HG03432 (cell line): ENCODE measurements around the gene ATAD3C.
"Not testable (repeated sequence)": the region's sequence is repeated elsewhere in the genome, so short reads cannot be mapped to it uniquely, and the experiment has no call there.

Experiments used
- ATAC-seq: cut with Tn5 transposase; IDR thresholded peaks from one replicate; pipeline ENCODE4 v1.9.1; 2021; ENCODE audit warnings: mild to moderate bottlenecking, moderate library complexity; ENCODE audit not compliant: unreplicated experiment

Gene ATAD3C

DNA sequence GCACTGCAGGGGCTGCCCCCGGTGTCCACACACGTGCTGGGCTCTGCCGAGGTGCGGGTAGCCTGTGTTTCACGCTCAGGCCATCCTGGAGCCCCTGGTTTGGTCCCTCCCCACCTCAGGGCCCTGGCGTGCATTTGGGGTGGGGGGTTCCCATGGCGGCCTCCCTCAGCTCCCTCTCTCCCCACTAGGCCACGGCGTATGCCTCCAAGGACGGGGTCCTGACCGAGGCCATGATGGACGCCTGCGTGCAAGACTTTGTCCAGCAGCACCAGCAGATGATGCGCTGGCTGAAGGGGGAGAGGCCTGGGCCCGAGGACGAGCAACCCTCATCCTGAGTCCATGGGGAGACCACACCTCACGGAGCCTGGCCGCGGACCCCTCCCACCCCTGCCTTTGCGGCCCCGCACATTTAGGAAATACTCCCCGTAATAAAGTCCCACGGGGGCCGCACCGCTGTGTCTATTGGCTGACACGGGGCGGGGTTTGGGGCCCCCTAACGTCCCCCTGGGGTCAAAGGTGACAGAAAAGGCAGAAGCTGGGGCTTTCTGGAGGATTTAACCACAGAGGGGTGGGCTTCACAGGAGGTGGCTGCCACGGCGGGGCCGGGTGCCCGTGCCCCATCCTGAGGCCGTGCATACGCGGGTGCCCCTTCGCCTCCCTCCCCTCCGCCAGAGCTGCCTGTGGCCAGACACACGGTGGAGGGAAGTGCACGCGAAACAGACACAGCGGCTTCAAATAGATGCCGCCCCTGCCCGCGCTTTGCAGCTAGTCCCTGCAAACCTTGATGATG lies 18.9 kb downstream of the ATAD3C start:
- not testable (repeated sequence) for ATAC-seq

DNA sequence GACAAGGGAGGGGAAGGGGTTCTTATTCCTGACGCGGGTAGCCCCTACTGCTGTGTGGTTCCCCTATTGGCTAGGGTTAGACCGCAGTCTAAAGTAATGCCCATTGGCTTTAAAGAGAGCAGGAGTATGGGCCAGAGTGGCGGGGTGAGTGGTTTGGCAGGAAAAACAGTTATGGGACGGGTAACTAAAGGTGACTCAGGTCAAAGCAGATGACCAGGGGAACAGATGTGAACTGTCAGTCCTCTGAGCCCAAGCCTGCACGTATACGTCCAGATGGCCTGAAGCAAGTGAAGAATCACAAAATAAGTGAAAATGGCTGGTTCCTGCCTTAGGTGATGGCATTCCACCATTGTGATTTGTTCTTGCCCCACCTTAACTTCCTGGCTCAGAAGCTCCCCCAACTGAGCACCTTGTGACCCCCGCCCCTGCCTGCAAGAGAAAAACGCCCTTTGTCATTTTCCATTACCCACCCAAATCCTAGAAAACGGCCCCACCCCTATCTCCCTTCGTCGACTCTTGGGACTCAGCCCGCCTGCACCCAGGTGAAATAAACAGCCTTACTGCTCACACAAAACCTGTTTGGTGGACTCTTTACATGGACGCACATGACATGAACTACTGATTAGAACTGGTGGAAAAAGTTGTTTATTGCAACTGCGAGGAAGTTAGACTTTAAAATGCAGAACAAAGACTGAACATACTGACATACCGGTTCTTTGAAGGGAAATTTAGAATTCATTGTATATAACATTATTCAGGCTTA lies 21.3 kb downstream of the ATAD3C start:
- ATAC-seq, result no peak

DNA sequence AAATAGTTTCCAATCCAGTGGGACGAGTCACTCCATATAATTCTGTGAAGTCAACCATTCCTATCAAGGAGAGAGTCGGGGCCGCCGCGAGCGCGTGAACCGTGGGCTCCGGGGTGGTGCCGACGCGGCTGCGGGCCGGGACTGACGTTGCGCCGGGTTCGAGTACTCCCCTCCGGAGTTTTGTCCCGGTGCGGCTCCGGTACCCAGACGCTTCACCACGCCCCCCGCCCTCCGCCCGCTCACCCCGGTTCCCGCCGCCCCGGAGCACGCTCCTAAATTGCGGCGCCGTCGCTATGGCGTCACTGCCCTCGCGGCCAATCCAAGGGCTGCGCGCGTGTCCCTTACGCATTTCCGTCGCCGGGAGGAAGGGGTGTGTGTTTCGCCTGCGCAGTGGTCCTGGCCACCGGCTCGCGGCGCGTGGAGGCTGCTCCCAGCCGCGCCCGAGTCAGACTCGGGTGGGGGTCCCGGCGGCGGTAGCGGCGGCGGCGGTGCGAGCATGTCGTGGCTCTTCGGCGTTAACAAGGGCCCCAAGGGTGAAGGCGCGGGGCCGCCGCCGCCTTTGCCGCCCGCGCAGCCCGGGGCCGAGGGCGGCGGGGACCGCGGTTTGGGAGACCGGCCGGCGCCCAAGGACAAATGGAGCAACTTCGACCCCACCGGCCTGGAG lies 22.0 kb downstream of the ATAD3C start, which contains the start of gene ATAD3B:
TSS of gene ATAD3B (plus strand) at position 377 of the 664 bp plus-strand sequence. CDS start at position 497, 120 bp downstream.
- ATAC-seq, result peak; percentile 93

DNA sequence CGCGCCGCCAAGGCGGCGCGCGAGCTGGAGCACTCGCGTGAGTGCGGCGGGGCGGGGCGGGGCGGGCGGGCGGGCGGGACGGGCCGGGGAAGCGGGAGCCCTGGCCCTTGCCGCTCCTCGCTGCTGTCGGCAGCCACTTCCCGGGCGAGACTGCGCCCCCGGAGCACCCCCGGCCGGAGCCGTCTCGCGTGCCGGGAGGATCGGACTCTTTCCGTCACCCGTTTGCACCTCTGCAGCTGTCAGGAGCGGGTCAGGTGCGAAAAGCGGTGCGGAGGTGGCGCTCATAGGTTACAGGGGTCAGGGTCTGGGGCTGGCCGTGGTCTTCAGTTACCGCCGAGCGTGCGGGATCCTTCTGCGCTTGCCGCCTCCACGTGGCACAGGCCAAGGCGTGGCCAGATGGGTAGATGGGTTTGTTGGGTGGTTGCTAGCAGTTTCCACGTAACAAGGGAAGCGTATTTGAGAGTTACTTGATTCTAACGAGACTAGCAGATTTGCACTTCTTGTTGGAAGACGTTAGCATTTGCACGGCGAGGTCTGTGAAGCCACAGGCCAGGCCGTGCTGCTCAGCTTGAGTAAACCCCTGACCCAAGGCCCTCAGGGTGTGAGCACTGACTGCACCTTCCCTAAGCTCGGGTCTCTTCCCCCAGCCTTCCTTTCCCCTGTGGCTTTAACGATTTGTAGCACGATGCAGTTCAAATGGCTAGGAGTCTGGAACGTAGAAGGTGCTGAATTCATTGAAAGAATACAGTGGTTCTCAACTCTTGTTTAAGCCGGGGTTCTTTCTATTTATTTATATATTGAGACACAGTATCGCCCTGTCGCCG lies 22.8 kb downstream of the ATAD3C start:
- ATAC-seq, result peak; percentile 19

DNA sequence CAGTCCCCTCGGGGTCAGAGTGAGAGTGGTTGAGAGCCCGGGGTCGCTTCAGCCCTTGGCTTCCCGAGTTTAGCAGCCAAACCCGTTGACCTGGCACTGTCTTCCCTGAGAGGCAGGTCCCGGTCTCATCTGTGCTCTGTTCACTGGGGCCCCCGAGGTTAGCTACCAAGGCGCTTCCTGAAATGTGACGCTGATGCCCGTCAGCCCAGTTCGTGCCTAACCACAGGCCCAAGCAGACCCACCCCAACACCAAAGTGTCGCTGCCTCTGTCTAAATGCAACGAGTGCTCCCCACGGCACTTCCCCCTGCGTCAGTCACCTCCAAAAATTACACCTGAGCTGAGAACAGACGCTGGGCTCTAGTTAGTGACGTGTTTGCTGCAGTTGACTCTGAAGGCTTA lies 26.5 kb downstream of the ATAD3C start:
- not testable (repeated sequence) for ATAC-seq

DNA sequence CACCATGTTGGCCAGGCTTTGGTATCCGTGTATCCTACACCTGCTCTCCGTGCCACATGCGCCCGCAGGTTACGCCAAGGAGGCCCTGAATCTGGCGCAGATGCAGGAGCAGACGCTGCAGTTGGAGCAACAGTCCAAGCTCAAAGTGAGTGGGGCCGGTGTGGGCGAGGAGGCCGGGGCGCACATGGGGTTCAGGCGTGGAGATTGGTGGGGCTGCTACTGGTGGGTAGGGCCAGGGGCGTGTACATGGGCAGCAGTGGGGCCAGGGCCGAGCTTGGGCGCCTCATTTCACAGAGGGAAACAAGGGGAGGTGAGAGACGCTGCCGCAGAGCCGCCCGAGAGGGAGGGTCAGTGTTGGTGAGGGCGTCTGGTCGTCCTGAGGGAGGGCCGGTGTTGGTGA lies 27.7 kb downstream of the ATAD3C start:
- no peak for ATAC-seq

DNA sequence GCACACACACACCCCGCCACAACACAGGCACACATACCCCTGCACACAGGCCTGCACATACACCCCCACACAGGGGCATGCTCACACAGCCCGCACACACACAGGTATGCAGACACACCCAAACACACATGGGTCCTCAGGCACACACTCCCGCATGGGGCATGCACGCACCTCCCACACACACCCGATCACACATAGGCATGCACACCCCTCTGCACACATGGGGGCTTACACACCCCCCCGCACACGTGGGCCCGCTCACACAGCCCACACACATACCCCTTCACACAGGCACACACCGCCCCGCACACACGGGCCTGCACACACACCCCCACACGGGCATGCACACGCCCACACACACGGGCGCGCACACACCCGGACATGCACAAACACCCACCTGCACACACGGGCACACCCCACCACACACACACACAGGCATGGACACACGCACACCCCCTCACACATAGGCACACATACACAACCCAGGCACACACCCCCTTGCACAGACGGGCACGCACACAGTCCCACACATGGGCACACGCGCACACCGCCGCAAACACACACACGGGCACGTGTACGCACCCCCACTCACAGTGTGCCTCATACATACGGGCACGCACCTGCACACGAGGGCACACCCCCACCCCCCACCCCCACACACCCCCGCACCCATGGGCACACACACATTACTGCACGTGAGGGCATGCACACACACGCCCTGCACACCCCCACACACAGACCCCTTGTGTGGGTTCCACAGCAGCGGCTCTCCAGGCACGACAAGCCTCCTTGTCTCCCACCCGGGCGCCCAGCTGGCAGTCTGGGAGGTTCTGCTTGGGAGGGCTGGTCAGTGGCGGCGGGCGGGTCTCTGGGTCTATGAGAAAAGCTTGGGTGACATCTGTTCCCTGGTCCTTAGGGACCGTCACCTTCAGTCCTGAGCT lies 30.3 kb downstream of the ATAD3C start:
- ATAC-seq, result no peak

DNA sequence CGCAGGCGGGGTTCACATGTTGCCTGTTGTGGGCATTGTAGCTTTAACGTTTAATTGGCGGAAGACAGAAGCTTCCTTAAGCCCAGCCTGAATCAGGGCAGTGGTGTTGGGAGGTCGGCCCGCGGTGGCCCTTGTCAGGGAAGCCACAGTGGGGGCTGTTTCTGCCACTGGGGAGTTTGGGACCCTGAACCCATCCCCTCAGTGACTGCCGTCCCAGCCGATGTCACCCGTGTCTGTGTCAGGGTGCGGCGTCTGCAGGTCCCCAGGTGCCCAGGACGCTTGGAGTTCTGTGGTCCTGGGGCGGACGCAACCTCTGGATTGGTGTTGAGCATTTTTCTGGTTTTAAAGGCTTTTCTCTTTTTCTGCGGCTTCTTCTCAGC lies 31.0 kb downstream of the ATAD3C start:
- ATAC-seq, result not testable (repeated sequence)

DNA sequence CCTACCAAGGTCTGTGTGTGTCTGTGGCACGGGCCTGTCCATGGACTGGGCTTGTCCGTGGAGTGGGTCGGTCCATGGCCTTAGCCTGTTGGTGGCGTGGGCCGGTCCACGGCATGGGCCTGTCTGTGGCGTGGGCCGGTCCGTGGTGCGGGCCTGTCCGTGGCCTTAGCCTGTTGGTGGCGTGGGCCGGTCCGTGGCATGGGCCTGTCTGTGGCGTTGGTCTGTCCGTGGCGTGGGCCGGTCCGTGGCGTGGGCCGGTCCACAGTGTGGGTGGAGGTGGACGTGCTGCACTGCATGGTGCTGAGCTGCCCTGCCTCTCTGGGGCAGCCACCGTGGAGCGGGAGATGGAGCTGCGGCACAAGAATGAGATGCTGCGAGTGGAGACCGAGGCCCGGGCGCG lies 32.3 kb downstream of the ATAD3C start:
- not testable (repeated sequence) for ATAC-seq

DNA sequence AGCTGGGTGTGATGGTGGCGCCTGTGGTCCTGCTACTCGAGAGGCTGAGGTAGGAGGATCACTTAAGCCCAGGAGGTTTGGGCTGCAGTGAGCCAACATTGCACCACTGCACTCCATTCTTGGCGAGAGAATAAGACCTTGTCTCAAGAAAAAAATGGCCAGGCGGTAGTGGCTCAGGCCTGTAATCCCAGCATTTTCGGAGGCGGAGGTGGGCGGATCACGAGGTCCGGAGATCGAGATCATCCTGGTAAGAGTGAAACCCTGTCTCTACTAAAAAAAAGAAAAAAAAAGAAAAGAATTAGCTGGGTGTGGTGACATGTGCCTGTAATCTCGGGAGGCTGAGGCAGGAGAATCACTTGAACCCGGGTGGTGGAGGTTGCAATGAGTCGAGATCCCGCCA lies 33.4 kb downstream of the ATAD3C start:
- no peak for ATAC-seq

DNA sequence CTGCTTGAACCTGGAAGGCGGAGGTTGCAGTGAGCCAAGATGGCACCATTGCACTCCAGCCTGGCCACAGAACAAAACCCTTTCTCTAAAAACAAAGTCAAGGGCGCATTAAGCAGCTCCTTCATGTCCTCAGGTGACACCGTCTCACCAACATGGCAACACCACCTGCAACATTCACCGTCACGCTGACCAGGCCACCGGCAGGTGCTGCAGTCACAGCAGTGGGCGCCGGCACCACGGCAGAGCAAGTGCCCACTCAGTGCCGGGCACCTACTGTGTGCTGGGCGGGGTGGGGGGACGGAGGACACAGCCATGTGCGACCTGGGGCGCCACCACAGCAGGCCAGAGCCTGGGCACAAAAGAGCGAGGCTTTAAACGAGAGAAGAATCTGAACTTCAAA lies 34.2 kb downstream of the ATAD3C start:
- ATAC-seq, result no peak

DNA sequence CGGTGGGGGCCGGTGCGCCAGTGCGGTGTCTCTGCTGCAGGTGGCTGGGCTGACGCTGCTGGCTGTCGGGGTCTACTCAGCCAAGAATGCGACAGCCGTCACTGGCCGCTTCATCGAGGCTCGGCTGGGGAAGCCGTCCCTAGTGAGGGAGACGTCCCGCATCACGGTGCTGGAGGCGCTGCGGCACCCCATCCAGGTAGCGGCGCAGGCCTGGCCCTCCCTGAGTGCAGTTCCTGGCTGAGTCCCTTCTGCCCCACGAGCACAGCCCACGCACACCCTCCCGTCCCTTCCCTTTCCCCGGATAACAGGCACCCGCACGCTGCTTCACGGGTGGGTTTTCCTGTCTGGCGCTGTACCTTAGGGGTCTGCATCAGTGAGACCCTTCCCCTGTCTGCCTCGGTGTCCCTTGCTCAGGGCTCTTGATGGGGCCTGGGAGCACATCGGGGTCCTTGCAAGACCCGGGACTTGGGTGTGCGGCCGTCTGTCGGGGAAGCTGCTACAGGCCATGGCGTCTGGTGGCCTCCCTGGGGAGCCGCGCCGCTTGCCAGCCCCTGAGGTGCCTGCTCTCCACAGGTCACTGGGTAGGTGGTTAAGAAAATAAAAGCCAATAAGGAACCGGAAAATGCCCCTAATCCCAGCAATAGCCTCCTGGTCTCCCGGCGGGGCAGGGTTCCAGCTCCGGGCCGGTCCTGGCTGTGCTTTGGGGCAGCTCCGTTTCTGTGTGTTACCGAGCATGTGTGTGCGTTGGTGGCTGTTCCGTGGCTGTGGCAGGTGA lies 35.7 kb downstream of the ATAD3C start:
- not testable (repeated sequence) for ATAC-seq

DNA sequence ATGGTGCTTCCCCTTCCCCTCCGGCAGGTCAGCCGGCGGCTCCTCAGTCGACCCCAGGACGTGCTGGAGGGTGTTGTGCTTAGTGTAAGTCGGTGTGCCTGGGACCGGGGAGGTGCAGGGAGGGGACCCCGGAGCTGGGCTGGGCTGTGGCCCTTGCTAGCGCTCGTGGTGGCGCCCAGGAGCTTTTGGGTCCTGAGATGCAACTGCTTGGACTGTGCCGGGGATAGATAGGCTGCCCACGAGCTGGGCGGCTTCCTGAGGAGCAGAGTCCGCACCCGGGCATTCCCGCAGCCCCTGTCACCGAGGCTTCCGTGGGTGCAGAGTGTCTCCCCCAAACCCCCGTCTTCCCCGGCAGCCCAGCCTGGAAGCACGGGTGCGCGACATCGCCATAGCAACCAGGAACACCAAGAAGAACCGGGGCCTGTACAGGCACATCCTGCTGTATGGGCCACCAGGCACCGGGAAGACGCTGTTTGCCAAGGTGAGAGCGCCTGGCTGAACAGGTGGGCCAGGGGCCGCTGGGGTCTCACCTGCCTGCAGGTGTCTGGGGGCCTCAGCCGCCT lies 36.3 kb downstream of the ATAD3C start:
- not testable (repeated sequence) for ATAC-seq

DNA sequence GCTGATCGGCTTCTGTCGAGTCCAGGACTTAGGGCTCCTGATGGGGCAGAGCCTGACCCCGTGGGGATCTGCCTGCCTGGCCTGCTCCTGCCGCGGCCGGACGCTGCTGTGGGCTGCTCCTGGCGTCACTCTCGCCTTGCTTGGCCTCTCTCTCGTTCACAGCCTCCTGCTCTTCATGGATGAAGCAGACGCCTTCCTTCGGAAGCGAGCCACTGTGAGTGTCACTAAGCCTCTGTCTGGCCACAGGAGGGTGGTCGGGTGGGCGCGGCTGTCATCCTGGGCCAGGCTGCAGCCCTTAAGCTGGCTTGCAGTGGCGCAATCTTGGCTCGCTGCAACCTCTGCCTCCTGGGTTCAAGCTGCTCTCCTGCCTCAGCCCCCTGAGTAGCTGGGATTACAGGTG lies 38.2 kb downstream of the ATAD3C start:
- no peak for ATAC-seq

DNA sequence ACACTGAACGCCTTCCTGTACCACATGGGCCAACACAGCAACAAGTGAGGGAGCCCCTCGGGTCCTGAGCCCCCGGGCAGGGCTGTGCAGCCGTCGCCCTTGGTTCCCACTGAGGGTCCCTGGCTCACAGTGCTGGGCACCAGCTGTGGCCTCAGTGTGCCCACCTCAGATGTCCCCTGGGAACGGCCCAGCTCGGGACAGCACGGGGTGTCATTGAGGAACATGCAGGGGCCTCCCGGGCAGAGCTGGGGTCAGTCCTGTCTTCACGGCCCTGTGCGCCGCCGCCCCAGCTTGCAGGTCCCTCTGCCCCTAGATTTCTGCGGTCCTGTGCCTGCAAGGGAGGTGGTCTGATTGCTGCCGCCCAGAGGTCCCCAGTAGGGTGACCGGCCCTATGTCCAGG lies 39.7 kb downstream of the ATAD3C start:
- no peak for ATAC-seq

DNA sequence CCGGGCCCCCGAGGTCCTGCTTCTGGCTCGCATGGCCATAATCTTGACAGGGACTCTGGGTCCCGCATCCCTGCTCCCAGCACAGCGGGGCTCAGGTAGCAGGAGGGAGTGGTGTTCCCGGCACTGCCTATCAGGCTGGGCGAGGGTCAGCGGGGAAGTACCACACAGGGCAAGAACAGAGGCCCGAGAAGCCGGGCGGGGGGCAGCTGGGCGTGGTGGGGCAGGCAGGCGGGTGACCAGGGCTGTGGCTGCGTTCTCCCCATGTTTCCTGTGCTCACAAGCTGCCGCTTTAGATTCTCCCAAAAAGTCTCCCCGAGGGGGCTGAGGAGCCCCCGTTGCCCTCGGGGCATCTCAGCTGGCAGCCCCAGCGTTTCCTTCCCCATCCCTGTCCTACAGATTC lies 40.4 kb downstream of the ATAD3C start:
- no peak for ATAC-seq

DNA sequence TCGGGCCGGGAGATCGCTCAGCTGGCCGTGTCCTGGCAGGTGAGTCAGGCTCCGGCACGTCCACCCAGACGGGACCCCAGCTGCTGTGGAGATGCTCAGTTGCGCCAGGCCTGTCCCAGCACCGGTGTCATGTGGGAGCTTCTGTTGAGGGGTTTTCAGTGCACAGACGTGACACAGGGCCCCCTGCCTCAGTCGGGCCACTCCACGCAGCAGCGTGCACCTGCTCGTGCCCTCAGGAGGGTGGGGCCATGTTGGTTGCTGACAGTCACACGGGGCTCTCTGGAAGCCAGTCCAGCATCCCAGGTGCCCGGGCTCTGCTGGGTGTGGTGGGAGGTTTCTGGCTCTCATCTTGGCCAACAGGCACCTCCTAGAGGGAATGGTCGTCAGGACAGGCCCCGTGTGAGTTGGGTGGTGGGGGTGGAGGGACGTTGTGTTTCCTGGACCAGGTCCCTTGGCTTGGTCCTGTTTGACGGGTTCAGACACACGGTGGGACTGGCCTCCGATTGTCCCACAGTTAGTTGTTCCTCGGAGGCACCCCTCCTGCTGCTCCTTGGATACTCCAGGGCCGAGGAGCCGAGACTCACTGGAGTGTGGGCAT lies 41.2 kb downstream of the ATAD3C start:
- no peak for ATAC-seq

DNA sequence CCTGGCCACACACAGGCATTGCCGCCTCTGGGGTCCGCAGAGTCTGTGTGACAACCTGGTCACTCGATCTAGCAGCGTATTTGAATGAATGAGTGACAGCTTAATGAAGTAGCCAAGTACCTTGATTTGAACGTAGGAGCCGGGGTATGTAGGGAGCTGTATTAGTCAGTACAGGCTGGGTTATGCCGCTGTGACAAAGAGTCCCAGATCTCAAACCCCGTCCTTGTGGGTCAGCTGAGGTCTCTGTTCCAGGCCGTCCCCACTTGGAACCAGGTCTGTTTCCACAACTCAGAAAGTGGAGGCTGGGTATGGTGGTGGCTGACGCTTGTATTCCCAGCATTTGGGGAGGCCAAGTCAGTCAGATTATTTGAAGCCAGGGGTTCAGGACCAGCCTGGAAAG lies 42.1 kb downstream of the ATAD3C start:
- no peak for ATAC-seq
